ENCODE results near the gene ZNF385A. TPM values are rescaled to one million over a fixed set of nuclear protein-coding genes. Genes with fewer than 3 reads are reported as not detected.
A peak's percentile ranks its signal among the peaks of the same experiment; 100 is the strongest.

ZNF385A gene
- total RNA-seq, 2 experiments from 2014 or later = 0.32 to 2.9 TPM

DNA sequence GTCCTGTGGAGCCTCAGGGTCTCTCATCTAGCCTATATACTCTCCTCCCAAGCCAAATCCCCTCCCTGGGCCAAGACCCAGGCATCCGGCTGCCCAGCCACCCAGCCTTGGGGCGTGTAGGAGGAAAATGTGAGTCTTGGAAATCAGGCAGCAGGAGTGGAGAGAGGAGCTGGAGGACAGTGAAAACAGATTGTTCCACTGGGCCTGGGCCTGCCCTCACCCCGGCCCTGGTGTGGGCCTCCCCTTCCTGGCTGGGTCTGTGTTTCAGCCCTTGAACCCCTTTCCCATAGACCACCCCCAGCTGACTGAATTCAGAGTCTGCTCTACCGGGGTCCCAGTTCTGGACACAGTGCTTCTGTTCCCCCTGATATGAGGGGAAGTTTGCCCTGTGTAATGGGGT, 27.8 kb upstream of the ZNF385A start:
- H3K79me2 ChIP-seq (ENCODE audit: insufficient read depth, low read depth, low read length) = no peaks in the 10 kb centered on the region
- H3K36me3 ChIP-seq (ENCODE audit: insufficient read depth, low read length) = no peaks in the 10 kb centered on the region
- CTCF ChIA-PET (ENCODE audit: unreplicated experiment) = interaction anchor here (1.0 to 1.7 kb wide), 4 partner anchors 10 to 87 kb away, joined by 3 to 5 read pairs (median 3); partner anchors contain the start of gene COPZ1
- H3K9me3 ChIP-seq (ENCODE audit: low read length) = no peaks in the 10 kb centered on the region
- no peaks in the 10 kb centered on the region for H4K20me1 ChIP-seq (ENCODE audit: insufficient read depth, low read length)
- H3K4me3 ChIP-seq (ENCODE audit: low read depth, low read length, poor library complexity, severe bottlenecking) = no peak overlapping the region
- DNase-seq (ENCODE audit: low spot score) = no peak
- POLR2A ChIA-PET = no interaction called here
- peak overlapping the region; percentile 12 for H3K27ac ChIP-seq (ENCODE audit: low read depth, low read length, poor library complexity, severe bottlenecking)
- H3K9me2 ChIP-seq (ENCODE audit: insufficient read depth, low read length) = no peaks in the 10 kb centered on the region
- H3K4me2 ChIP-seq (ENCODE audit: low read length) = no peak overlapping the region
- no TSS peak for BruUV-seq (replicated peaks)
- intact Hi-C loops (cut with micrococcal nuclease; ENCODE audit: unreplicated experiment) = no loop called here
- H2AFZ ChIP-seq (ENCODE audit: low read length) = peak overlapping the region; percentile 69; the same call in 1 of the 2 replicates
- H3K4me1 ChIP-seq (ENCODE audit: insufficient read depth, low read length, poor library complexity, severe bottlenecking) = peaks cover 38% of the 10 kb centered on the region
- TF ChIP-seq EZH2phosphoT487 (IDR thresholded peaks at IDR 0.05; ENCODE audit: borderline replicate concordance, low read depth, low read length) (no peak), CTCF (conservative IDR thresholded peaks at IDR 0.05; ENCODE audit: low read length) (no peak)

DNA sequence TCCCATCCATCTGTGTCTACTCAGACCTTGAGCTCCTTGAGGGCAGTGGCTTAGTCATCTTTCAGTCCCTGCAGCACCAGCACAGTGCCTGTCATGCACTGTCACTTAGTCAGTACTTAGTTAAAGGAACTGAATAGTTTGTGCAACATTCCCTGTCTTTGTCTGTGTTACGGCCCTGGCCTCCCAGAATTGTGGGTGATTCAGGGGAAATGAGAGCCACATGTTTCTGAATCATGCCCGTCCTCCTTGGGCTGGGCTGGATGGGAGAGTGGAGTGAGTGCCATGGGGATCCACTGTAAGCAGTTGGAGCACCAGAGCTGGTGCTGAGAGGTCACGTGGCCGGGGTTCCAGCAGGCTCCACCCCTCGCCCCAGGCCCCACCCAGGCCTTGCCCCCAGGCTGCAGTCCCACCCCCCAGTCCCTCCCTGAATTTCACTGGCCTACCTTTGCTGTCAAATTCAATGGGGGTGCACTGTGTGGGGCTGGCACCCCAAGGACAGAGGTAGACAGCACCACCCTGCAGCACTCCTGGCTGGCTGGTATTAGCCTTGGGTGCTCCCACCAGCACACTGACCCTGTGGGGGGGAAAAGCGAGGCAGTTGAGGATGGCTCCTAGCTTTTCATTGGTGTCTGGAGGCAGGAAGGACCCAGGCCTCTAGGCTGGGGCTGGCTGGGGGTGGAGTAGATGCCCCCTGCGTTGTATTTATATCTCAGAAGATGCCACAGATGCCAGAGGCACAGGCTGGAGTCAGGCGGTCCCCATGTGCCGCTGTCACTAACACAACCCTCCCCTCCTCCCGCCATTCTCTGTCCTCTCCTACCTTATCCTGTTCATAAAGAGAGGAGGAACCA, 27.1 kb upstream of the ZNF385A start:
- intact Hi-C loops (cut with micrococcal nuclease; ENCODE audit: unreplicated experiment) = no loop called here
- no peaks in the 10 kb centered on the region for H3K36me3 ChIP-seq (ENCODE audit: insufficient read depth, low read length)
- peaks cover 33% of the 10 kb centered on the region for H3K4me1 ChIP-seq (ENCODE audit: insufficient read depth, low read length, poor library complexity, severe bottlenecking)
- no peaks in the 10 kb centered on the region for H4K20me1 ChIP-seq (ENCODE audit: insufficient read depth, low read length)
- no peak overlapping the region for H3K4me3 ChIP-seq (ENCODE audit: low read depth, low read length, poor library complexity, severe bottlenecking)
- BruUV-seq (replicated peaks) = no TSS peak
- DNase-seq (ENCODE audit: low spot score) = peak; percentile 57
- H2AFZ ChIP-seq (ENCODE audit: low read length) = peak overlapping the region; percentile 91
- no peaks in the 10 kb centered on the region for H3K79me2 ChIP-seq (ENCODE audit: insufficient read depth, low read depth, low read length)
- no peaks in the 10 kb centered on the region for H3K9me2 ChIP-seq (ENCODE audit: insufficient read depth, low read length)
- POLR2A ChIA-PET = no interaction called here
- no peaks in the 10 kb centered on the region for H3K9me3 ChIP-seq (ENCODE audit: low read length)
- H3K27ac ChIP-seq (ENCODE audit: low read depth, low read length, poor library complexity, severe bottlenecking) = no peak overlapping the region
- peak overlapping the region; percentile 11; the same call in 1 of the 2 replicates for H3K4me2 ChIP-seq (ENCODE audit: low read length)
- CTCF ChIA-PET (ENCODE audit: unreplicated experiment) = interaction anchor here (0.6 to 1.4 kb wide), 3 partner anchors 12 to 87 kb away, joined by 3 to 10 read pairs (median 3); no protein-coding TSS in a partner anchor
- no peak for TF ChIP-seq EZH2phosphoT487 (IDR thresholded peaks at IDR 0.05; ENCODE audit: borderline replicate concordance, low read depth, low read length)
- no peak for TF ChIP-seq CTCF (conservative IDR thresholded peaks at IDR 0.05; ENCODE audit: low read length)

DNA sequence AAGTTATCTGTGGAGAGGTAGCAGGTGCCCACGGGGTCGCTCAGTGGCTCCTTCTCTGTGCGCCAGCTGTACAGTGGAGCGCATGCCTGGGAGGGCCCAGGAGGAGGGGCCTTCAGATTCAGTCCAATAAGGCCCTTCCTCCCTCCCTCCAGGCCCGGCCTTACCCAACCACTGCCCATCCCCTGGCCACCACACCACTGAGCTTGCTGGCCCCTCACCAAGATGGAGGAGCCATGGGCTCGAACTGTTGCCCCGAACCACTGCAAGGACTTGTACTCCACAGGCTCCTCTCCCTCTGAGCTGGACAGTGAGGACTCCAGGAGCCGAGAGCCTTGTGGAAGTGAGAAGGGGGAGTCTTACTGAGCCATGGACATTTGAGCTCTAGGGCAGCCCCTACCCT, 24.7 kb upstream of the ZNF385A start:
- TF ChIP-seq CTCF (conservative IDR thresholded peaks at IDR 0.05; ENCODE audit: low read length) (no peak), EZH2phosphoT487 (IDR thresholded peaks at IDR 0.05; ENCODE audit: borderline replicate concordance, low read depth, low read length) (no peak)
- Histone ChIP-seq H3K9me3 (ENCODE audit: low read length) (no peaks in the 10 kb centered on the region), H3K4me2 (ENCODE audit: low read length) (no peak overlapping the region), H4K20me1 (ENCODE audit: insufficient read depth, low read length) (no peaks in the 10 kb centered on the region), H3K4me3 (ENCODE audit: low read depth, low read length, poor library complexity, severe bottlenecking) (no peak overlapping the region), H3K4me1 (ENCODE audit: insufficient read depth, low read length, poor library complexity, severe bottlenecking) (peaks cover 30% of the 10 kb centered on the region), H3K79me2 (ENCODE audit: insufficient read depth, low read depth, low read length) (no peaks in the 10 kb centered on the region), H3K9me2 (ENCODE audit: insufficient read depth, low read length) (no peaks in the 10 kb centered on the region), H2AFZ (ENCODE audit: low read length) (no peak overlapping the region), H3K36me3 (ENCODE audit: insufficient read depth, low read length) (no peaks in the 10 kb centered on the region), H3K27ac (ENCODE audit: low read depth, low read length, poor library complexity, severe bottlenecking) (no peak overlapping the region)
- POLR2A ChIA-PET = interaction anchor here (0.6 to 1.3 kb wide), 2 partner anchors 9 to 34 kb away, joined by 3 read pairs; no protein-coding TSS in a partner anchor
- intact Hi-C loops (cut with micrococcal nuclease; ENCODE audit: unreplicated experiment) = no loop called here
- no TSS peak for BruUV-seq (replicated peaks)
- DNase-seq (ENCODE audit: low spot score) = no peak
- CTCF ChIA-PET (ENCODE audit: unreplicated experiment) = no interaction called here

Measured in OCI-LY7 (cell line).